ENCODE results near the gene LBHD1.
"Not testable (repeated sequence)": the region's sequence is repeated elsewhere in the genome, so short reads cannot be mapped to it uniquely, and the experiment has no call there.

Gene LBHD1

DNA sequence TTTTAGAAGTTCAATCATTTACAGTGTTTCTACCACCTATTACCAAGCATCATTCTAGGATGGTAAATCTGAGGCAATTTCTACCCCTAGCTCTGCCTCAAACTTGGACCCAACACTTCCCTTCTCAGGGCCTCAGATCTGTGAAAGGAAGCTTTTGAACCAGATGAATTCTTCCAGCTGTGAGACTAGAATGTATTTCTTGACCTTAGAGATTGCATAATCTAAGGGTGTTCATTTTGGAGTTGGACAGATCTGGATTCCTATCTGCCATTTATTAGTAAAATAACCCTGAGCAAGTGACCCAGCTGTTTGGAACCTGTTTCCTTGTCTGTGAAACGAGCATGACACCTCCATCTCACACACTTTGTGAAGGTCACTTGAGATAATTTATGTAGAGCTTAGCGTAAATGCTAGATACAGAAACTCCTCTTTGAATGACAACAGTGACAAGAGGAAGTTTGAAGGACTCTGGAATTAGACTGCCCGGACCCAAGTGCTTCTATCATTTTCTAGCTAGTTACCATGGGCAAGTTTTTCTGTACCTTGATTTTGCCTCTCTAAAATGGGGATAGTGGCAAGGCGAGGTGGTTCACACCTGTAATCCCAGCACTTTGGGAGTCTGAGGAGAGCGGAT lies 15.2 kb downstream of the LBHD1 start:
- no peak for DNase-seq

DNA sequence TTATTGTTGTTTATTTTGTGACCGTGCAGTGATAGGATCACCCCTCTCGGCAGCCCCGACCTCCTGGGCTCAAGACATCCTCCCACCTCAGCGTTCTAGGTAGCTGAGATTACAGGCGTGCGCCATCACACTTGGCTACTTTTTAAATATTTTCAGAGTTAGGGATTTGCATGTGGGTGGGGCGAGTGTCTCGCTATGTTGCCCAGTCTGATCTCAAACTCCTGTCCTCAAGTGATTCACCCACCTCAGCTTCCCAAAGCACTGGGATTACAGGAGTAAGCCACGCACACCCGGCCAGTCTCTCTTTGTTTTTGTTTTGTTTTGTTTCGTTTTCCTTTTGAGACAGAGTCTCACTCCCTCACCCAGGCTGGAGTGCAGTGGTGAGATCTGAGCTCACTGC lies 17.8 kb downstream of the LBHD1 start:
- no peak for DNase-seq

GRCh38 chr11:62652161-62653006 lies 19.7 kb downstream of the LBHD1 start:
- peak; percentile 22 for DNase-seq

DNA sequence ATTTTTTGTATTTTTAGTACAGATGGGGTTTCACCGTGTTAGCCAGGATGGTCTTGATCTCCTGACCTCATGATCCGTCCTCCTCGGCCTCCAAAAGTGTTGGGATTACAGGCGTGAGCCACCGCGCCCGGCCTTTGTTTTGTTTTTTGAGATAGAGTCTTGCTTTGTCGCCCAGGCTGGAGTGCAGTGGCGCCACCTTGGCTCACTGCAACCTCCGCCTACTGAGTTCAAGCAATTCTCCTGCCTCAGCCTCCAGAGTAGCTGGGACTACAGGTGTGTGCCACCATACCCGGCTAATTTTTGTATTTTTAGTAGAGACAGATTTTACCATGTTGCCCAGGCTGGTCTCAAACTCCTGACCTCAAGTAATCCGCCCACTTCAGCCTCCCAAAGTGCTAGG lies 21.8 kb downstream of the LBHD1 start:
- not testable (repeated sequence) for DNase-seq

GRCh38 chr11:62649486-62649885 lies 22.6 kb downstream of the LBHD1 start:
- DNase-seq, result no peak

GRCh38 chr11:62648967-62649364 lies 23.1 kb downstream of the LBHD1 start:
- DNase-seq, result no peak

- DNase-seq, result no peak
Measured at GRCh38 chr11:62648185-62648966, 23.7 kb downstream of the LBHD1 start.

DNA sequence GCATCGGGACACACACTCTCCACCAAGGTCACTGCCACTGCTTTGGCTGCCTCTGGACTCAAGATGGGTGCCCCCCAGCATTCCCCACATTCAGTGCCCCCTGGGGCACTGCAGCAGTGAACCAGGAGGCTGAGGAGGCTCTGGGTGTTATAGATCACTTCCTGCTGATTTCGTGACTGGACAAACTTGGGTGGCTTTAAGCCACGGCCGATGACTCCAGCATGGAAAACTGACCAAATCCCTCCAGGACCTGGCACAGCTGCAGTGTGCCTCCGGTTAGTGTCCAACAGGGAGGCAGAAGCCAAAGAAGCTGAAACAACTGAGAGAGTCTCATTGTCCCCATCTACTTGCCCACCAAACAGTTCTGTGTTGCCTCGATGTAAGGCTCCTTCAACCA lies 24.5 kb downstream of the LBHD1 start:
- no peak for DNase-seq

DNA sequence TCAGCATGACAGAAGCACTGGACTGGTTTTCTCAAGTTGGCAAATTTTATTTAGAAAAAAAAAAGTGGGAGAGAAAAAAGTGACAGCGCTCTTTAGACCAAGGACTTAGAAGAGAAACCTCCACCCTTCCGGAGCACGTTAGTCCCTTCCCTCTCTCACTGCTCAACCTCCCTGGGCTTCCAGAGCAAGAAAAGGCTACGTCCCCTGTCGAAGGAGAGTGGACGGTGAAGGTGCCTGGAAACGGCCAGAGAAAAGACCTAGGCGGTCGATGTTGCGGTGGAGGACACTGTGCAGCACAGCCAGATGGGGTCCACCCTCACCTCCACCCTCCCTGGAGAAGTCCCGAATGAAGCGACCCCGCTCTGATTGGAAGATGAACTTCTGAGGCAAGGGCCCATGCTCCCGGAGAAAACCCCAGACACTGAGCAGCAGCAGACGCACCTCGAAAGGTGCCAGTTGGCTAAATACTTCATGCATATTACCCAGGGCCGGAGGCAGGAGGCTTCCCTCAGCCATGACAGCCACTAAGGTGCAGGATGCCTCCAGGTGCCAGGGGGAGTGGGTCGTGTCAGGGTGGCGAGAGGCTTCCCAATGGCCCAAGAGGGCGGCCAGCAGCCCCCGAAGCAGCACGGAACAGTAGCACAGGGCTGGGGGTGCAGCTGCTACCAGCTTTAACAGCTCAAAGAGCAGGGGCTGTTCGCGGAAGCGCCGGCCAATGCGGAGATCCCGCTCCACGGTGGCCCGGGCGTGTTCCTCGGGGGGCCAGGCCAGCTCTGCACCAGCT lies 25.1 kb downstream of the LBHD1 start:
- no peak for DNase-seq

- DNase-seq, result peak; percentile 98
Measured at GRCh38 chr11:62645946-62646824, 25.9 kb downstream of the LBHD1 start, which contains the start of gene GANAB. Gene GANAB, minus strand, starts transcription at chr11:62646613. Its CDS starts 14 bp downstream, at chr11:62646599.

- no peak for DNase-seq
Measured at GRCh38 chr11:62645671-62645945, 26.5 kb downstream of the LBHD1 start.

GRCh38 chr11:62644220-62644619 lies 27.8 kb downstream of the LBHD1 start:
- DNase-seq, result no peak

GRCh38 chr11:62632492-62632891 lies 39.6 kb downstream of the LBHD1 start:
- no peak for DNase-seq

GRCh38 chr11:62627713-62628112 lies 44.4 kb downstream of the LBHD1 start:
- DNase-seq, result no peak

GRCh38 chr11:62622476-62623089 lies 49.5 kb downstream of the LBHD1 start:
- no peak for DNase-seq

DNA sequence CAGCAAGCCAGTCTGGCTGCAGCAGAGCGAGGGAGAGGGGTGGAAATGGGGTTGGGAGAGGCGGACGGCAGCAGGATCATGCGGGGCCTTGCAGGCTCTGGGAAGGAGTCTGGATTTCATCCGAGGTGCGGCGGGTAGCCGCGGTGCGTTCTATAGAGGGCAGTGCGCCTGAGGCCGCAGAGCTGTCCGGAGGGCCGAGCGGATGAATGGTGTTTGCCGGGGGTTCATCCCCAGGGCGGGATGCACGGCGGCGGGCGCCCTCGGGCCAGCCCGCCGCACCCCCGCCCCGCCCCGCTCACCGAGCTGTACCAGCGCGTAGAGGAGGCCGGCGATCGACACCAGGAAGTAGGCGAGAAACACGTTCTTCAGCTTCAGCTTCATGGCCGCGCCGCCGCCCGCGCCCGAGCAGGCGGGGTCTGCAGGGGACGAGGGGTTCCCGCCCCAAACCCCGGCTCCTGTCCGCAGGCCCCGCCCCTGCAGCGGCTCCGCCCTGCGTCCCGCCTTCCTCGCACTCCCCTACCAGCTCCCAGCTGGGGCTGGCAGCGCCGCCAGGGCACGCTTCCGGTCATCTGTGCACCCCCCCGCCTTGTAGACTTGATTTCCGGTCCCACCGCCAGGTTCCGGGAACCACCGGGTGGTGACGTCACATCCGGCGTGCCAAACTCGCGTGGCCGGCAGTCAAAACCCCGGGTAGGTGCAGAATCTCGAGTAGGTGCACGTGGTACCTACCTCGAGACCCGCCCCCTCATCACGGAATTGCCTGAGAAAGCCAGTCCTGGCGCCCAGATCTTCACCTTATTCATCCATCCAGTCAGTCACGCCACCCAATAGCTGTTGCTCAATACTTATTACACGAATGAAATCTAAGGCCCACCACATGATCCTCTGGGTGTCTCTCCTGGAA lies 50.2 kb downstream of the LBHD1 start, which contains the start of gene B3GAT3:
B3GAT3 (minus strand) TSS at position 420 of the 904 bp plus-strand sequence; CDS start at position 381, 39 bp downstream.
- DNase-seq, result peak; percentile 99

DNA sequence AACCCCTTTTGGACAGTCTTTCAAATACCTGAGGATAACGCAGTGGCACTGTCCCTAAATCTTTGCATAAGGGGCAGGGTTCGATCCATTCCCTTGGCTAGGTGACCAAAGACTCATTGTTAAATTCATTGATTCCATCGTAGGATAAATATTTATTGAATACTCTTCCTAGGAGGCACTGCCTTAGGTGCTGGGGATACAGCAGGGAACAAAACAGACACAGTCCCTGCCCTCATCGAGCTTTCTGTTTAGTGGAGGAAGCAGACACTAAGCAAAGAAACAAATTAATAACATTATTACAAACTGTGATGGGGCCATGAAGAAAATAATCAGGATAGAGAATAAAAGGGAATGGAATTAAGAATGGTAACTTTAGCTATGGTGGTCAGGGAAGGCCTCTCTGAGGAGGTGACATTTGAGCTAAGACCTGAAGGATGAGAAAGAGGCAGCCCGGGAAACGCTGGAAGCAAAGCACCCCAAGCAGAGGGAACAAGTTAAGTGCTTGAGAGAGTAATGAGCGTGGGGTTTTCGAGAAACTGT lies 51.0 kb downstream of the LBHD1 start:
- DNase-seq, result no peak

- DNase-seq, result not testable (repeated sequence)
Measured at GRCh38 chr11:62616957-62617356, 55.1 kb downstream of the LBHD1 start.

DNA sequence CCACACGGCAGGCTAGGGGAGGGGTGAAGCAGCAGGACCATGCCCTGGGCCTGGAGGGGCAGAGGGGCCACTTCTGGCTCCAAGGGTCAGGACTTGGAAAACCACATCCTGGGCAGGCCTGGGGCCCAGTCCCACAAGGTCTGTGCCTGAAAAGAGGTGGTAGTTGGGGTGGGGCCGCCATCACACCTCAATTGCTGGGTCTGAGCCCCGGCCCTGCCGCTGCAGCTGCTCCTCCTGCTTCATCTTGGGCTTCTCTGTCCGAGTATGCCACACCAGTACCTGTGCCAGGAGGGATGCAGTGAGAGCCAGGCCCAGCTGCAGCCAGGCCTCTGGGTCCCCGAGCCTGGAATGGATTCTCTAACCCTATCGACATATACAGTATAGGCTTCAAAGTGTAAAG lies 56.5 kb downstream of the LBHD1 start:
- DNase-seq, result no peak

- DNase-seq, result no peak
Measured at GRCh38 chr11:62614275-62614674, 57.8 kb downstream of the LBHD1 start.

All from CD4-positive, alpha-beta T cell treated with Interleukin-15 for 1 hour (primary cell).